ENCODE results near the gene CCDC93.

DNA sequence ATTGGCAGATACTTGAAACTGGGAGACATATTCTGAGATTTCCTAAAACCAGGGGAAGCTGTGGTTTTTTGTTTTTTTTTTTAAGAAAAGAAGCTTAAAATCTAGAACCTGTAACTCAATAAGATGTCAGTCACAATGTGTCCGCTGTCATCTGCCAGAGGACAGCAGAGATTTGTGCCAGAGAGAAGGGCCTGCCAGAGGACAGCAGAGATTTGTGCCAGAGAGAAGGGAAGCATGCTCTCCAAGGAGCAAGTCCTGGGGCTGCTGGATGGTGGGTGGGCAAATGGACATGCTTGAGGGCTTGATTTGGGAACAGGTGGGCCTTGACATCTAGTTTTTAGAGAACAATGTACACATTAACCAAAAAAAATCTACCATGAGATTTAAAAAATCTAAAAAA lies 77.9 kb downstream of the CCDC93 start:
- TF ChIP-seq, protein P1, sequence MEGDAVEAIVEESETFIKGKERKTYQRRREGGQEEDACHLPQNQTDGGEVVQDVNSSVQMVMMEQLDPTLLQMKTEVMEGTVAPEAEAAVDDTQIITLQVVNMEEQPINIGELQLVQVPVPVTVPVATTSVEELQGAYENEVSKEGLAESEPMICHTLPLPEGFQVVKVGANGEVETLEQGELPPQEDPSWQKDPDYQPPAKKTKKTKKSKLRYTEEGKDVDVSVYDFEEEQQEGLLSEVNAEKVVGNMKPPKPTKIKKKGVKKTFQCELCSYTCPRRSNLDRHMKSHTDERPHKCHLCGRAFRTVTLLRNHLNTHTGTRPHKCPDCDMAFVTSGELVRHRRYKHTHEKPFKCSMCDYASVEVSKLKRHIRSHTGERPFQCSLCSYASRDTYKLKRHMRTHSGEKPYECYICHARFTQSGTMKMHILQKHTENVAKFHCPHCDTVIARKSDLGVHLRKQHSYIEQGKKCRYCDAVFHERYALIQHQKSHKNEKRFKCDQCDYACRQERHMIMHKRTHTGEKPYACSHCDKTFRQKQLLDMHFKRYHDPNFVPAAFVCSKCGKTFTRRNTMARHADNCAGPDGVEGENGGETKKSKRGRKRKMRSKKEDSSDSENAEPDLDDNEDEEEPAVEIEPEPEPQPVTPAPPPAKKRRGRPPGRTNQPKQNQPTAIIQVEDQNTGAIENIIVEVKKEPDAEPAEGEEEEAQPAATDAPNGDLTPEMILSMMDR (IDR thresholded peaks at IDR 0.05): no peak
- no peak for TF ChIP-seq EP300 (IDR thresholded peaks at IDR 0.05)

All from esophagus muscularis mucosa (tissue), 3 donors.